HepG2 (cell line): ENCODE measurements around the gene MARK2. TPM values are rescaled to one million over a fixed set of nuclear protein-coding genes. Genes with fewer than 3 reads are reported as not detected.

Source experiments
- DMAP1 ChIP-seq: IDR thresholded peaks from 2 replicates; pipeline ENCODE4 v1.6.1; 2016
- ERF ChIP-seq: IDR thresholded peaks from 2 replicates; pipeline ENCODE4 v1.6.1; 2018; ENCODE audit warnings: missing biosample characterization, missing genetic modification reagents
- GATAD1 ChIP-seq: IDR thresholded peaks from 2 replicates; pipeline ENCODE4 v1.6.1; 2016; ENCODE audit warnings: missing genetic modification reagents, missing compliant biosample characterization
- HDAC1 ChIP-seq: sonication (generic); formaldehyde crosslinking; IDR thresholded peaks from 2 replicates; pipeline ENCODE4 v1.5.1; 2020; ENCODE audit warnings: mild to moderate bottlenecking, missing genetic modification reagents
- HNRNPLL ChIP-seq: fragments of 200-400 bp; formaldehyde crosslinking; IDR thresholded peaks from 2 replicates; pipeline ENCODE4 v1.6.1; 2017; ENCODE audit warnings: mild to moderate bottlenecking, low read depth, low read length; ENCODE audit not compliant: poor library complexity, severe bottlenecking
- MEIS2 ChIP-seq: sonication (generic); formaldehyde crosslinking; IDR thresholded peaks from 2 replicates; pipeline ENCODE4 v1.9.0; 2021; ENCODE audit warnings: mild to moderate bottlenecking, missing genetic modification reagents
- NR2F2 ChIP-seq: IDR thresholded peaks from 2 replicates; pipeline ENCODE4 v1.6.1; 2012; ENCODE audit warnings: low read depth, inconsistent platforms, borderline replicate concordance
- PAF1 ChIP-seq: IDR thresholded peaks from 2 replicates; pipeline ENCODE4 v1.6.1; 2016; ENCODE audit warnings: missing genetic modification reagents, missing compliant biosample characterization
- PATZ1 ChIP-seq: sonication (generic); formaldehyde crosslinking; IDR thresholded peaks from 2 replicates; pipeline ENCODE4 v1.4.0; 2020; ENCODE audit warnings: missing genetic modification reagents
- PCBP1 ChIP-seq: fragments of 200-400 bp; formaldehyde crosslinking; IDR thresholded peaks from 2 replicates; pipeline ENCODE4 v1.6.1; 2017; ENCODE audit warnings: mild to moderate bottlenecking, low read depth, low read length, borderline replicate concordance
- POLR2G ChIP-seq: fragments of 200-400 bp; formaldehyde crosslinking; IDR thresholded peaks from 2 replicates; pipeline ENCODE4 v1.6.1; 2018; ENCODE audit warnings: mild to moderate bottlenecking, low read depth, low read length, moderate library complexity
- SP1 ChIP-seq, 2 experiments: fragments of 450-650 bp in 1 of 2; sonication (generic) in 1 of 2; formaldehyde crosslinking in 1 of 2; IDR thresholded peaks; 2 replicates each; pipeline versions ENCODE4 v1.4.0 to v1.6.1; 2016 to 2020; ENCODE audit warnings: missing genetic modification reagents in 1 of 2
- TAF1 ChIP-seq: sonication (generic); formaldehyde crosslinking; IDR thresholded peaks from 2 replicates; pipeline ENCODE4 v1.4.0; 2020; ENCODE audit warnings: missing genetic modification reagents
- UBTF ChIP-seq: sonication (generic); formaldehyde crosslinking; IDR thresholded peaks from 2 replicates; pipeline ENCODE4 v1.4.0; 2020; ENCODE audit warnings: mild to moderate bottlenecking, missing genetic modification reagents
- ZNF350 ChIP-seq: sonication (generic); formaldehyde crosslinking; IDR thresholded peaks from 2 replicates; pipeline ENCODE4 v1.4.0; 2020; ENCODE audit warnings: mild to moderate bottlenecking, low read depth, missing genetic modification reagents, borderline replicate concordance
- ZNF451 ChIP-seq: sonication (generic); formaldehyde crosslinking; IDR thresholded peaks from 2 replicates; pipeline ENCODE4 v1.5.0; 2020; ENCODE audit warnings: mild to moderate bottlenecking, missing genetic modification reagents
- ZNF761 ChIP-seq: sonication (generic); formaldehyde crosslinking; conservative IDR thresholded peaks from 2 replicates; pipeline ENCODE4 v1.4.0; 2020; ENCODE audit warnings: mild to moderate bottlenecking, missing genetic modification reagents
- polyA plus RNA-seq, 8 experiments: library from polyadenylated mRNA; depleted of rRNA in 3 of 8; stranded (reverse) in 7 of 8; unstranded in 1 of 8; fragments of >200 nt; fragmentation: Illumina TruSeq in 4 of 8; extraction: Trizol in 4 of 8; gene quantifications; 2 replicates each; pipeline versions ENCODE4 v1.2.1 to v1.2.3, GENCODE V29; 2011 to 2016; ENCODE audit warnings: low read depth in 4 of 8, missing spikeins in 1 of 8, mixed read lengths in 1 of 8; ENCODE audit not compliant: insufficient read depth in 1 of 8
- total RNA-seq, 5 experiments: library from RNA; depleted of rRNA; stranded (reverse); fragments of >200 nt; fragmentation: Illumina TruSeq; extraction: Trizol; gene quantifications; 2 replicates each; pipeline ENCODE4 v1.2.3, GENCODE V29; 2016; ENCODE audit warnings: low read depth in 1 of 5
- TF ChIP-seq, protein P1 (sequence below): sonication (generic); formaldehyde crosslinking; IDR thresholded peaks from 2 replicates; pipeline ENCODE4 v1.4.0; 2020; ENCODE audit warnings: mild to moderate bottlenecking, missing genetic modification reagents
- TF ChIP-seq, protein P2 (sequence below): sonication (generic); formaldehyde crosslinking; IDR thresholded peaks from 2 replicates; pipeline ENCODE4 v1.5.1; 2020; ENCODE audit warnings: mild to moderate bottlenecking, missing genetic modification reagents, moderate library complexity

Gene MARK2
- total and polyA plus RNA-seq, 2 of the 13 experiments (the other 11 are each of a cell fraction or from before 2014, with no cell fraction given), result 13.5 to 13.9 TPM

GRCh38 chr11:63916837-63917691 is 78.2 kb downstream of the MARK2 start, which contains the start of gene RCOR2 (continued):
- TF ChIP-seq PCBP1 (peak; percentile 53; the same call in 1 of the 2 replicates), HDAC1 (peak; percentile 53; the same call in 1 of the 2 replicates), TAF1 (peak; percentile 68), DMAP1 (CRISPR knock-in tag) (peak; percentile 50), ZNF761 (CRISPR knock-in tag) (0 out of 2 replicates have a peak, but pooled peaks have one; percentile 14), PAF1 (CRISPR knock-in tag) (no peak), UBTF (CRISPR knock-in tag) (peak; percentile 68; the same call in 1 of the 2 replicates), HNRNPLL (peak; percentile 18), POLR2G (peak; percentile 60; the same call in 1 of the 2 replicates), ZNF350 (CRISPR knock-in tag) (0 out of 2 replicates have a peak, but pooled peaks have one; percentile 45), SP1 (IDR thresholded peaks at IDR 0.05) (no peak), SP1 (CRISPR knock-in tag; IDR thresholded peaks at IDR 0.05) (peak; percentile 73; the same call in 1 of the 2 replicates), ERF (0 out of 2 replicates have a peak, but pooled peaks have one; percentile 7), NR2F2 (0 out of 2 replicates have a peak, but pooled peaks have one; percentile 34), GATAD1 (CRISPR knock-in tag) (peak; percentile 62; the same call in 1 of the 2 replicates), MEIS2 (CRISPR knock-in tag) (peak; percentile 25; the same call in 1 of the 2 replicates), PATZ1 (CRISPR knock-in tag) (peak; percentile 91), ZNF451 (no peak; the same call in 1 of the 2 replicates)
- TF ChIP-seq, protein P1, sequence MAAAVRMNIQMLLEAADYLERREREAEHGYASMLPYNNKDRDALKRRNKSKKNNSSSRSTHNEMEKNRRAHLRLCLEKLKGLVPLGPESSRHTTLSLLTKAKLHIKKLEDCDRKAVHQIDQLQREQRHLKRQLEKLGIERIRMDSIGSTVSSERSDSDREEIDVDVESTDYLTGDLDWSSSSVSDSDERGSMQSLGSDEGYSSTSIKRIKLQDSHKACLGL (CRISPR knock-in tag), result 0 out of 2 replicates have a peak, but pooled peaks have one; percentile 55
- TF ChIP-seq, protein P2, sequence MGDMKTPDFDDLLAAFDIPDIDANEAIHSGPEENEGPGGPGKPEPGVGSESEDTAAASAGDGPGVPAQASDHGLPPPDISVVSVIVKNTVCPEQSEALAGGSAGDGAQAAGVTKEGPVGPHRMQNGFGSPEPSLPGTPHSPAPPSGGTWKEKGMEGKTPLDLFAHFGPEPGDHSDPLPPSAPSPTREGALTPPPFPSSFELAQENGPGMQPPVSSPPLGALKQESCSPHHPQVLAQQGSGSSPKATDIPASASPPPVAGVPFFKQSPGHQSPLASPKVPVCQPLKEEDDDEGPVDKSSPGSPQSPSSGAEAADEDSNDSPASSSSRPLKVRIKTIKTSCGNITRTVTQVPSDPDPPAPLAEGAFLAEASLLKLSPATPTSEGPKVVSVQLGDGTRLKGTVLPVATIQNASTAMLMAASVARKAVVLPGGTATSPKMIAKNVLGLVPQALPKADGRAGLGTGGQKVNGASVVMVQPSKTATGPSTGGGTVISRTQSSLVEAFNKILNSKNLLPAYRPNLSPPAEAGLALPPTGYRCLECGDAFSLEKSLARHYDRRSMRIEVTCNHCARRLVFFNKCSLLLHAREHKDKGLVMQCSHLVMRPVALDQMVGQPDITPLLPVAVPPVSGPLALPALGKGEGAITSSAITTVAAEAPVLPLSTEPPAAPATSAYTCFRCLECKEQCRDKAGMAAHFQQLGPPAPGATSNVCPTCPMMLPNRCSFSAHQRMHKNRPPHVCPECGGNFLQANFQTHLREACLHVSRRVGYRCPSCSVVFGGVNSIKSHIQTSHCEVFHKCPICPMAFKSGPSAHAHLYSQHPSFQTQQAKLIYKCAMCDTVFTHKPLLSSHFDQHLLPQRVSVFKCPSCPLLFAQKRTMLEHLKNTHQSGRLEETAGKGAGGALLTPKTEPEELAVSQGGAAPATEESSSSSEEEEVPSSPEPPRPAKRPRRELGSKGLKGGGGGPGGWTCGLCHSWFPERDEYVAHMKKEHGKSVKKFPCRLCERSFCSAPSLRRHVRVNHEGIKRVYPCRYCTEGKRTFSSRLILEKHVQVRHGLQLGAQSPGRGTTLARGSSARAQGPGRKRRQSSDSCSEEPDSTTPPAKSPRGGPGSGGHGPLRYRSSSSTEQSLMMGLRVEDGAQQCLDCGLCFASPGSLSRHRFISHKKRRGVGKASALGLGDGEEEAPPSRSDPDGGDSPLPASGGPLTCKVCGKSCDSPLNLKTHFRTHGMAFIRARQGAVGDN (CRISPR knock-in tag), result peak; percentile 25; the same call in 1 of the 2 replicates
